Endothelial cell of umbilical vein (primary cell): Measurements from ENCODE around the gene CACNA1C. TPM values are rescaled to one million over a fixed set of nuclear protein-coding genes. Genes with fewer than 3 reads are reported as not detected.

ENCODE experiments used
- BruUV-seq: library from RNA; stranded (reverse); fragments of 400-500 nt; replicated peaks from 2 replicates; lab custom pipeline; 2021; lab: Mats Ljungman, UMichigan
- CTCF ChIA-PET: fragments of 300-600, 350-600 bp; sonication (Branson Sonifier 250); formaldehyde crosslinking; loops from one replicate; lab custom pipeline; 2021; ENCODE audit warnings: antibody characterized with exemption, inconsistent platforms; lab: Charles Lee
- POLR2A ChIA-PET: fragments of 300-600, 350-600 bp; sonication (Branson Sonifier 250); formaldehyde crosslinking; loops from one replicate; lab custom pipeline; 2021; ENCODE audit warnings: antibody characterized with exemption, inconsistent platforms; lab: Charles Lee
- DNase-seq: peaks from one replicate; pipeline ENCODE4 v3.0.0-alpha.2; 2011; ENCODE audit warnings: low read depth, low spot score
- FAIRE-seq: peaks from 2 replicates; lab custom pipeline; 2011; peaks lifted over from hg19 to GRCh38; lab: Jason Lieb, UNC
- H2AFZ ChIP-seq: 2 replicates; pipeline ENCODE4 v1.6.0; 2012; ENCODE audit warnings: low read depth, low read length, control low read depth, inconsistent platforms
- H3K27ac ChIP-seq: 2 replicates; pipeline ENCODE4 v1.5.1; 2011; ENCODE audit warnings: low read depth, mild to moderate bottlenecking, control low read depth, low read length, moderate library complexity; ENCODE audit not compliant: insufficient read depth
- H3K27me3 ChIP-seq, 2 experiments: 2 replicates each; pipeline versions ENCODE4 v1.6.0 to v1.6.1; 2011; ENCODE audit warnings: low read length in 2 of 2, mixed read lengths in 1 of 2; ENCODE audit not compliant: control insufficient read depth in 2 of 2, insufficient read depth in 2 of 2
- H3K36me3 ChIP-seq, 2 experiments: 2 replicates in 1 of 2; 3 replicates in 1 of 2; pipeline ENCODE4 v1.5.1; 2011; ENCODE audit warnings: low read length in 2 of 2, mild to moderate bottlenecking in 1 of 2, moderate library complexity in 1 of 2; ENCODE audit not compliant: control insufficient read depth in 2 of 2, insufficient read depth in 2 of 2; ENCODE audit errors: extremely low read depth in 1 of 2
- H3K4me1 ChIP-seq: 3 replicates; pipeline ENCODE4 v1.5.1; 2011; ENCODE audit warnings: mild to moderate bottlenecking, low read length; ENCODE audit not compliant: control insufficient read depth, insufficient read depth; ENCODE audit errors: extremely low read depth
- H3K4me2 ChIP-seq: 2 replicates; pipeline ENCODE4 v1.6.1; 2011; ENCODE audit warnings: low read length, control low read depth, mixed read lengths; ENCODE audit not compliant: insufficient read depth
- H3K4me3 ChIP-seq, 3 experiments: fragments of 200-600 bp in 1 of 3; sonication (generic), shearing (Covaris generic) in 1 of 3; replicated peaks in 1 of 3; 2 replicates each; pipeline ENCODE4 v1.5.1; 2011 to 2016; ENCODE audit warnings: control low read depth in 3 of 3, low read length in 3 of 3, mild to moderate bottlenecking in 2 of 3, inconsistent platforms in 1 of 3, low read depth in 1 of 3, moderate library complexity in 1 of 3; ENCODE audit not compliant: insufficient read depth in 1 of 3
- H3K79me2 ChIP-seq: 2 replicates; pipeline ENCODE4 v1.6.0; 2012; ENCODE audit warnings: low read length, inconsistent platforms; ENCODE audit not compliant: control insufficient read depth, insufficient read depth
- H3K9ac ChIP-seq: replicated peaks from 2 replicates; pipeline ENCODE3; 2011; ENCODE audit warnings: low read length, control low read depth; ENCODE audit not compliant: insufficient read depth; ENCODE audit errors: extremely low read depth
- H3K9me1 ChIP-seq: replicated peaks from 3 replicates; pipeline ENCODE4 v1.6.0; 2011; ENCODE audit warnings: mild to moderate bottlenecking, low read length; ENCODE audit not compliant: control insufficient read depth, insufficient read depth; ENCODE audit errors: extremely low read depth
- H3K9me3 ChIP-seq: replicated peaks from 2 replicates; pipeline ENCODE4 v1.5.1; 2012; ENCODE audit warnings: low read length, inconsistent platforms; ENCODE audit not compliant: control insufficient read depth, insufficient read depth
- H4K20me1 ChIP-seq: replicated peaks from 2 replicates; pipeline ENCODE3; 2011; ENCODE audit warnings: mild to moderate bottlenecking, low read length; ENCODE audit not compliant: control insufficient read depth, insufficient read depth; ENCODE audit errors: extremely low read depth
- CTCF ChIP-seq, 2 donors: IDR thresholded peaks; 1 replicate in 1 of 2; 2 replicates in 1 of 2; pipeline ENCODE4 v1.5.1; 2011; ENCODE audit warnings: low read length in 2 of 2, mild to moderate bottlenecking in 2 of 2, moderate library complexity in 2 of 2, control low read depth in 1 of 2, inconsistent platforms in 1 of 2, low read depth in 1 of 2; ENCODE audit not compliant: insufficient read depth in 1 of 2; ENCODE audit errors: extremely low read depth in 1 of 2
- EZH2 ChIP-seq: IDR thresholded peaks from 2 replicates; pipeline ENCODE4 v1.6.1; 2012; ENCODE audit warnings: borderline replicate concordance, low read depth, mild to moderate bottlenecking, moderate library complexity, low read length, inconsistent platforms; ENCODE audit not compliant: severe bottlenecking
- FOS ChIP-seq: IDR thresholded peaks from 2 replicates; pipeline ENCODE4 v1.6.1; 2011; ENCODE audit warnings: mild to moderate bottlenecking, low read length, moderate library complexity, borderline replicate concordance; ENCODE audit not compliant: insufficient read depth
- GATA2 ChIP-seq: IDR thresholded peaks from 2 replicates; pipeline ENCODE4 v1.7.0; 2011; ENCODE audit warnings: low read depth, mild to moderate bottlenecking, moderate library complexity, mixed read lengths, low read length; ENCODE audit not compliant: insufficient read length, insufficient read depth
- JUN ChIP-seq: IDR thresholded peaks from 2 replicates; pipeline ENCODE4 v1.6.1; 2011; ENCODE audit warnings: borderline replicate concordance, low read depth; ENCODE audit not compliant: insufficient read length, insufficient read depth
- MAX ChIP-seq: IDR thresholded peaks from 2 replicates; pipeline ENCODE4 v1.6.1; 2011; ENCODE audit not compliant: insufficient read depth, insufficient read length
- MYC ChIP-seq: IDR thresholded peaks from one replicate; pipeline ENCODE4 v1.6.1; 2011; ENCODE audit warnings: mild to moderate bottlenecking, low read depth, low read length
- POLR2A ChIP-seq: IDR thresholded peaks from 2 replicates; pipeline ENCODE4 v1.6.1; 2012; ENCODE audit warnings: low read depth, mild to moderate bottlenecking, control low read depth, low read length
- POLR2AphosphoS5 ChIP-seq: IDR thresholded peaks from 2 replicates; pipeline ENCODE4 v1.6.1; 2012; ENCODE audit warnings: low read depth, mild to moderate bottlenecking, control low read depth, low read length, moderate library complexity; ENCODE audit not compliant: insufficient read depth
- dilution Hi-C: fragments of 300-500 bp; cut with MboI; formaldehyde crosslinking; loops from one replicate; pipeline ENCODE4 v1.15.0; 2019; ENCODE audit warnings: low sequenced_read_pairs; ENCODE audit not compliant: extremely low pct_ligation_motif_present
- intact Hi-C: fragments of 100-400 bp; cut with micrococcal nuclease; formaldehyde crosslinking; loops from one replicate; pipeline ENCODE4 v1.10.0; 2022
- polyA plus RNA-seq, 4 experiments: library from polyadenylated mRNA; depleted of rRNA in 3 of 4; stranded (reverse) in 3 of 4; unstranded in 1 of 4; fragments of >200 nt; gene quantifications; 2 replicates each; pipeline versions ENCODE4 v1.2.1 to v1.2.3, GENCODE V29; 2011 to 2012; ENCODE audit warnings: missing spikeins in 1 of 4
- total RNA-seq: library from RNA; stranded (reverse); gene quantifications from 2 replicates; pipeline ENCODE4 v1.2.3, GENCODE V29; 2021

Gene CACNA1C
- total and polyA plus RNA-seq, 2 donors (not counting 3 experiments of a cell fraction or from before 2014, with no cell fraction given): not detected

DNA sequence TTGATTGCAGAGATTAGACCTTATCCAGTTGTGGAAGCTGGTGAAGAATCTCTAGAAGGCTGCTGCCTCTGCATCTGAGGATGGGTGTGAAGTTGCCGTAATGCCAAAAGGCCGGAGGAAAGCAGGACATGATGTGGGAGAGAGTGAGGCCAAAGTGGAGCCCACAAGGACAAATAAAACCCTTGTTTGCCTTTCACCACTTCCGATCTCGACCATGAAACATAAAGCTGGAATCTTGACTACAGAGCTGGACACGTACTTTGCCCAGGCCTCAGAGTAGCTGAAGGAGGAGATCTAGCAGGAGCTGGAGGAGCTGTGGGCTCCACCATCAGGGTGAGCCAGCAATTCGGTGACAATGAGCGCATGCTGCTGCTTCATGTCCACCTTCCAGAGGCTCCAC is 5.0 kb upstream of the CACNA1C start:
- no peak overlapping the region for H3K27ac ChIP-seq
- no peak overlapping the region for H3K9ac ChIP-seq
- intact Hi-C loops: no loop called here
- no peak overlapping the region for H2AFZ ChIP-seq
- dilution Hi-C loops: no loop called here
- no peak overlapping the region for H3K4me2 ChIP-seq
- H4K20me1 ChIP-seq: no peaks in the 10 kb centered on the region
- H3K36me3 ChIP-seq: no peaks in the 10 kb centered on the region
- H3K4me3 ChIP-seq: no peak overlapping the region
- POLR2A ChIA-PET: no interaction called here
- TF ChIP-seq GATA2 (no peak), FOS (no peak), EZH2 (no peak), MYC (no peak), MAX (no peak), JUN (no peak), POLR2A (no peak), POLR2AphosphoS5 (no peak), CTCF (IDR thresholded peaks at IDR 0.05; ENCODE audit: extremely low read depth in 1 of 2, insufficient read depth in 1 of 2, low read depth in 1 of 2, low read length in 2 of 2) (no peak)
- no peaks in the 10 kb centered on the region for H3K9me3 ChIP-seq
- H3K27me3 ChIP-seq: peaks cover 21 to 30% of the 10 kb centered on the region in 2 experiments
- H3K79me2 ChIP-seq: no peaks in the 10 kb centered on the region
- no peaks in the 10 kb centered on the region for H3K4me1 ChIP-seq
- CTCF ChIA-PET: interaction anchor here (1.6 kb wide), 1 partner anchor 29 kb away, joined by 3 read pairs; no protein-coding TSS in a partner anchor
- DNase-seq (no peak), FAIRE-seq (no peak)
- H3K9me1 ChIP-seq: no peaks in the 10 kb centered on the region
- no TSS peak for BruUV-seq
